NCI-H526 (cell line): Measurements from ENCODE around the gene MEN1.
"Not testable (repeated sequence)": the region's sequence is repeated elsewhere in the genome, so short reads cannot be mapped to it uniquely, and the experiment has no call there.

Experiments used
- DNase-seq, 2 experiments: peaks; one replicate each; lab custom pipeline; 2025; lab: John Stamatoyannopoulos, UW

MEN1 gene

DNA sequence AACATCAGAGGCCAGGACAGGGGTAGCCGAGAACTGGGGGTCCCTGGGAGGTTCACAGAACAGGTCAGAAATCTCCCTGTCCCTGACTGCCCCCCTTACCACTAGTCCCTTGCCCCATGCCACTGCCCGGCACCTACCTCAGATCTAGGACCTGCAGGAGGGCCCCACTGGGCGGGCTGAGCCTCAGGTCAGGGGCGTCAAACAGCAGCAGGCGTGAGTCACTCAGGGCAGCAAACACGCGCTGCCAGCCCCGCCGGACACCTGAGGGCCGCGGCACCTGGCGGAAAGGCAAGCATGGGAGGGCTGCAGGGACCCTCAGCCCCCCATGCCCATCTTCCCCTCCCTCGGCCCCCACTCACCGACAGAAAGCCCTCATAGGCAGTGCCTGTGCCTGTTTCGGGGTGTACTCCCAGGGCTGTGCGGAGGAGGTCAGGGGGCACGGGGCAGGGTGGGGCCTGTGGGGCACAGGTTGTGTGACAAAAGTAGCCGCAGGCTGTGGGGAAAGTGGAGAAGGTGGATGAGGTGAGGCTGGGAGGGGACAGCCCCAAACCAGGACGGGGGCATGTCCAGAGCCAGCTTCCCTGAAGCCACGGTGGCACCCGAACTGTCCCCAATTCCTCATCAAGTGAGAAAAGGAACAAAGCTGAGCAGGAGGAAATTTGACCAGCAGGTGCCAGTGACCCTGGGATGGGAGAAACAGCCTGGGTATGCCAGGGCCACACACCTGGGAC is 22.3 kb upstream of the MEN1 start:
- no peak for DNase-seq

DNA sequence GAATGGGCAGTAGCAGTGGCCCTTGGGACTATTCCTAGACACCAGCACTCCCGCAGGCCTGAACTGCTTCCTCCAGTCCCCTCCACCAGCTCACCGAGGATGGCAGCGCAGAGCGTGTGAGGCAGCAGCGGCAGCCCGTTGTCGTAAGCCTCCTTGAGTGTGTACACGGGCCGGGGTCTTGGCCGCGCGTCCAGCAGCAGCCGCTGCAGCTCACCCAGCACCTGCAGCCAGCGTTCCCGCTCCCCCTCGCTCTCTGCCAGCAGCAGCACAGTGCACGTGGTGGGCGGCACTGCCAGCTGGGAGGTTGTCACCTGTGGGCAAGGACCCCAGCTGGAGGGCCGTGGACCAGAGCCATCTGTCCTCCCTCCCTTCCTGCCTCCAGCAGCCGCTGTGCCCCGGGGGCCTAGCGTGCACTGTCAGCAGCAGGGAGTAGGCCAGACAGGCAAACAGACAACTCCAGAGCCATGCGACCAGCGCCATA is 21.1 kb upstream of the MEN1 start:
- DNase-seq: no peak

DNA sequence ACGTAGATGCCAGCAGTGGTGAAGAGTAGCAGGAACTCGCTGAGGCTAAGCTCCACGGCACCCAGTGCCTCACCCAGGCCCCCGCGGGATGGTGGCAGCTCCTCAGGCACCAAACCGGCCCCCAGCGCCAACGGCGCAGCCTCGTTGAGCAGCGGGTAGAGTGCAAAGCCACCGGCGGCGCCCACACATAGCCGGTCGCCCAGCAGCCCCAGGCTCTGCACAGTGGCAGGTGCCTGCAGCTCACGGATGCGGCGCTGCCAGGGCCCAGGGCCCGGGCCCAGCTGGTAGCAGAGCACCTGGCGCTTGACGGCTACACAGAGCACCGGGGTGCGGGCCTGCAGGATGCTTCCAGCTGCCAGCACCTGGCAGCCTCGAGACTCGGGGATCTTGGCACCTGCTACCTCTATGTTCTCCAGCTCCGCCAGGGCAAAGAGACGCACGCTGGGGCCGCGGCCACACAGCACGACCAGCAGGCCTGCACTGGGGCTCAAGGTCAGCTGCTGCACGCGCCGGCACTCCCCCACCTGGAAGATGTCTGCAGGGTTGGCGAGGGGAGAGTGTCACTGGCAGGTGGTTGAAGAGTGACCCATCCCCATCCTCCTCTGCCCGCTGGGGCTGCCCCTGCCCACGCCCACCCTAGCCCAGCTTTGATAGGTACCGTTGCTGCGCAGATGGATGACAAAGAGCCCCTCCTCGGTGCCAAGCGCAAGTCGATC is 19.3 kb upstream of the MEN1 start:
- DNase-seq: no peak

DNA sequence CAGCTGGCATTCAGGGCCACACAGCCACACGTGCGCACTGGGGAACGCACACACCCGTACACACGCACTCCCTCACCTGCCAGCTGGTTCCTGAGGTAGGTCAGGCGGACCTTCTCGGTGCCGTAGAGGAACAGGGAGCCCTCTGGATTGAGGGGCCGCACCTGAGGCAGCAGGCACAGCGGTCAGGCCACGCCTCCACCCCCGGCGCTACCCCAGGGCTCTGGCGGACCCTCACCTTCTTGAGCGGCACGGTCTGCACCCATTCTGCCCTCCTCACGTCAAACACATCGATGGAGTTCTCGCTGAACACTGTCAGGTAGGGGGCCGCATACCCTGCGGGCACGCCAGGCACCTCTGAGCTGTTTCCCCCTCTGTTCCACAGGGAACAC is 17.1 kb upstream of the MEN1 start:
- no peak for DNase-seq

DNA sequence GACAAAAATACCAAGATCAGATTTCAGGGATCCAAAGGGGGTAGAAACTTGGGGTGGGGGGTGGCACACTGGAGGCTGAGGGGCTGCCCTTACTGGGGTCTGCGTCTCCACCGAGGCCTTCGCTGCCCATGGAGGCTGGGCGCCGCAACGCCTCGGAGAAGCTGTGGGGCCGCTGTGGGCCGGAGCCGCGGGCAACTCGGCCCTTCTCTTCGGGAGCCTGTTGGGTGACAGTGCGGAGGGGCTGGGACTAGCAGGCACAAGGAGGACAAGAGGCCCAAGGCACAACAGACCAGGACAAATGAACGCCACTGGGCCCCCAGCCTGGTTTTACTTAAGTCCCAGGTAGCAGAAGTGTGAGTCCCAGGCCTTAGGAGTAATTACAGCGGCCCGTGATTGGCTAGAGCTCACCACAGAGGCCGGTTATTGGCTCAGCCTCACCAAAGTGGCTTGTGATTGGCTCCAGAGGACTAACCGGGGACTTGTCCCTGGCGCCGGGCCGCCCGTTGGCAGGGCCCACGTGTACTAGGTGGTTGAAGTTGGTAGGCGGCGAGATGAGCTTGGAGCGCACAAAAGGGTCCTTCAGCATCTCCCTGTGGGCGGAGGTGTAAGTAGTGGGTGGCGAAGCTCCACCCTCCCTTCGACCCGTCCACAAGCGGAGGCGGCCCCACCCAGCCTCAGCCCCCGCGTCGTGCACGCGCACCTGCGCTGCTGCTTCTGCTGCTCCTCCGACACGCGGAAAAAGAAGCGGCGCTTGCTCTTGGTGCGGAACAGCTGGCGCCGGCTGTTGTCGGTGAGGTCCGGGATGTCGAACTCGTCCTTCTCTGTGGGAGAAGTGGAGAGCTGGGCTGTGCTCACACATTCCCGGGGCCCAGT is 16.5 kb upstream of the MEN1 start:
- DNase-seq: no peak

DNA sequence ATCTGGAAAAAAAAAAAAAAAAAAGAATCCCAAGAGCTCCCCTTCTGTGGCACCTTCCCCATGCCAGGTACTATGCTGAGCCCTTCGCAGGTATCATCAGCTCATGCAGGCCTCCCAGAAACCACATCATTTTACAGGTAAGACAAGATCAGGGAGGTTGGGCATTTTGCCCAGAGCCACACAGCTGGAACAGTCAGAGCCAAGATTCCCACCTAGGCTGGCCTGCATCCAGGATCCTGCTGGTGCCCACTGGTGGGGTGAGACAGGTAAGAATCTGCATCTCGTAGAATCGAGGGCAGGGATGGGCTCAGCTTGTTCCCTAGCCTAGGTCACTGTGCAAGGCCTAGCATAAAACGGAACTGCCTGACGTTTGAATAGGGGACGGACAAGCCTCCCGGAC is 15.7 kb upstream of the MEN1 start:
- no peak for DNase-seq

DNA sequence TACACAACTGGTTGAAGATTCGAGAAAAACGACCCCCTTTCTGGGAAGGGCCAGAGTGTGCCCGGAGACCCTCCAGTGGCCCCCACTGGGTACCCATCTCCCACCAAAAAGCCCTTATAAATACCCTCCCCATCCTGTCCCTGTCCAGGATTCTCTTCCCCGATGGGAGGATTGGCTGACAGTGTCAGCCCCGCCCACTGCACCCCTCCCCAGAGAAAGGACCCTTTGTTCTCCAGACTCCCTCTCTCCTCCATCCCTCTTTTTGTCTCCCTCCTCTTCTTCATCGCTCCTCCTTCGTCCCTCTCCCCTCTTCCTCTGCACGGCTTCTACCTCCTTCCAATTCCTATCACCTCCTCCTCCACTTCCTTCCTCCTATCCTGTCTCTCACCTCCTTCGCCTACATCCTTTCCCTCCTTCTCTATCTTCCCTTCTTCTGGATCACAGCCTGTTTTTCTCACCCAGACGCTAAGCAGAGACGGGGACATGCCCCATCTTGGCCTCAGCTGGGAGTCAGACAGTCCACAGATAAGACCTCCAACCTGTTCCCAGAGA is 13.3 kb upstream of the MEN1 start:
- no peak for DNase-seq

DNA sequence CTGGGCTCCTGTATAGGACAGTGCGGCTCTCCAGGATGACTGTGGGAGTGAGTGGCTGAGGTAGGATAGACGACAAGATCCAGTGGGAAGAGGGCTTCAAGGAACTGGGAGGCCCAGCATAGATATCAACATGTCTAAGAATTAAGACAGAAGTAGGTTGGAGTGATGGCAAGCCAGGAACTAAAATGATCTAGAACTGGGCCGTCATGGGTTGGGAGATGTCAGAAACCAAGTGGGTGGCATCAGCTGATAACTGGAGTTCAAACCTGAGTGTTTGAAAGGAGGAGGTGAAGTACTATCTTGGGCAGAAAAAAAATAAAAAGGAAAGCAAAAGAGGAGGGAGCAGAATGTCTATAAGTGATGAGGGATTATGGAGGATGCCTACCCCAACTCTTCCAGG is 7.1 kb upstream of the MEN1 start:
- DNase-seq: no peak

DNA sequence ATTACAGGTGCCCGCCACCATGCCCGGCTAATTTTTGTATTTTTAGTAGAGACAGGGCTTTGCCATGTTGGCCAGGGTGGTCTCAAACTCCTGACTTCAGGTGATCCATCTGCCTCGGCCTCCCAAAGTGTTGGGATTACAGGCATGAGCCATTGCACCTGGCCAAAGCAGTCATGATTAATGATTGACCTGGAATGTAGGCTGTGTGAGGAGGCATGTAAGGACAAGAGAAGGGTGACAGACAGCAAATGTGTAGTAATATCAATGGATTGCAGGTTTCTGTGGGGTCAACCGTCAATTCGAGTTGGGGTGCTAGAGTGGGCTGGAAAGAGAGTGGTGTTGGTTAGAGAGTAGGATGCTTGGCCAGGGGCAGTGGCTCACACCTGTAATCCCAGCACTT is 5.1 kb upstream of the MEN1 start:
- not testable (repeated sequence) for DNase-seq

DNA sequence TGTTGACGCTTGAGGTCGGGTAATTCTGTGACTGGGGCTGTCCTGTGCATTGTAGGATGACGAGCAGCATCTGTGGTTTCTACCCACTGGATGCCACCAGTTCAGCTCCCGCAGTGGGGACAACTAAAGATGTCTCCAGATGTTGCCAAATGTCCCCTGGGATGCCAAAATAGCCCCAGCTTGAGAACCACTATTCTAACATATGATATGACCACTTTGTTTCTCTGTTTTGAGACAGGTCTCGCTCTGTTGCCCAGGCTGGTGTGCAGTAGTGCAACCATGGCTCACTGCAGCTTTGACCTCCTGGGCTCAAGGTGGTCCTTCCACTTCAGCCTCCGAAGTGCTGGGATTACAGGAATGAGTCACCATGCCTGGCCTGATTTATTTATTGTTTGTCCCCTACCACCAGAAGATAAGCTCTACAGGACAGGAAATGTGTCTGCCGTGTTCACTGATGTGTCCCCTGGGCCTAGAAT is 4.4 kb upstream of the MEN1 start:
- DNase-seq: no peak

DNA sequence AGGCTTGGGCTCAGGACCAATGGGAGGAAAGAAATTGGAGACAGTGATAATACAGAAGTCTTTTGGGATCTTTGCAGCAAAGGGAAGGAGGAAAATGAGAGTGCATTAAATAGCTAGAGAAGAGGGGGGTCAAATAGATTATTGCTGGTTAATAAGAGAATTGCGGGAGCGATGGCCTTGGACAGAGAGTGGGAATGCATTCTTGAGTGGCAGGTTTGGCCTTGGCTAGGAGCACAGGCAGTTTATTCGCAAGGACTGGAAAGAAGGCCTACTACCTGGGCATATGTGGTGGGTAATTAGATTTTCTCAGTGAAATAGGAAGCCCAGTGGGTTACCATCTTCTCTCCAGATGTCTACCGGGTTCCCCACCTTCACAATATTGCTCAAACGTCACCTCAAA is 3.5 kb upstream of the MEN1 start:
- no peak for DNase-seq

DNA sequence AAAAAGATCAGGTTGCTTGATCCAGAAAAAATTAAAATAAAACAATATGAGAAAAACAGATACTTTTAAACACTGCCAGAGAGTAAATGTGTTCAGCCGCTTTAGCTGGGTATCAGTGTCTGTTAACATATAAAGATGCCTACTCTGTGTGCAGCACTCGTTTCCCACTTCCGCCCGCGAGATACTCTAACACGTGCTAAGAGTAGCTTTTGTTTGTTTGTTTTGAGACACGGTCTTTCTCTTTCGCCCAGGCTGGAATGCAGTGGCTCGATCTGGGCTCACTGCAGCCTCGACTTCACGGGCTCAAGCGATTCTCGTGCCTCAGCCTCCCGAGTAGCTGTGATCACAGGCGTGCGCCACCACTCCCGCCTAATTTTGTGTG is 531 bp upstream of the MEN1 start:
- DNase-seq: peak; percentile 81 to 87

DNA sequence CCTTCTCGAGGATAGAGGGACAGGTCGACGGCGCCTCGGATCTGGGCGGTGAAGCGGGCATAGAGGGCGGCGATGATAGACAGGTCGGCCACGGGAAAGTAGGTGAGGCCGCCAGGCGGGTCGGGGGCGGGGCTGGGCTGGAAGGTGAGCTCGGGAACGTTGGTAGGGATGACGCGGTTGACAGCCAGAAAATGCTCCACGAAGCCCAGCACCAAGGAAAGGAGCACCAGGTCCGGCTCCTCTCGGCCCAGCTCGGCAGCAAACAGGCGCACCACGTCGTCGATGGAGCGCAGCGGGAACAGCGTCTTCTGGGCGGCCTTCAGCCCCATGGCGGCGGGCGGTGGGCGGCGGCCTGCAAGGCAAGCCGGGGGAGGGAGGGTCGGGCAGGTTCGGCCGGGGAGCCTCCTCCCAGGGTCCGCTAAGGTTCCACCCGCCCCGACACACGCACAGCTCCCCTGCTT is 540 bp downstream of the MEN1 start:
- peak; percentile 44 to 79 for DNase-seq

DNA sequence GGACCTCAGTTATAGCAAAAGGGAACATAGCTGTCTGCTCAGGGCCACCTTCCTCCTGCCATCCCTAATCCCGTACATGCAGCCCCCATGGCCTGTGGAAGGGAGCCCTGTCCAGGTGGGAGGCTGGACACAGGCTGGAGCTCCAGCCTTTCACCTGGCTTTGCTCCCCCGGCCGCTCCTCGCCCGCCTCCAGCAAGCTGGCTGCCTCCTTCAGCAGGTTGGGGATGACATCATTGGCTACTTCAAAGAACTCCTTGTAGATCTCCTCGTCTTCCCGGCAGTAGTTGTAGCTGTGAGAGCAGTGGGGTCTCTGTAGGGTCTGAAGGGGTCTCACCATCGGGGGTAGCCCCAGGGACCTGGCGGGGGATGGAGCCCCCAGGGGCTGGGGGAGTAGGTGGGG is 4.9 kb downstream of the MEN1 start:
- DNase-seq: no peak

DNA sequence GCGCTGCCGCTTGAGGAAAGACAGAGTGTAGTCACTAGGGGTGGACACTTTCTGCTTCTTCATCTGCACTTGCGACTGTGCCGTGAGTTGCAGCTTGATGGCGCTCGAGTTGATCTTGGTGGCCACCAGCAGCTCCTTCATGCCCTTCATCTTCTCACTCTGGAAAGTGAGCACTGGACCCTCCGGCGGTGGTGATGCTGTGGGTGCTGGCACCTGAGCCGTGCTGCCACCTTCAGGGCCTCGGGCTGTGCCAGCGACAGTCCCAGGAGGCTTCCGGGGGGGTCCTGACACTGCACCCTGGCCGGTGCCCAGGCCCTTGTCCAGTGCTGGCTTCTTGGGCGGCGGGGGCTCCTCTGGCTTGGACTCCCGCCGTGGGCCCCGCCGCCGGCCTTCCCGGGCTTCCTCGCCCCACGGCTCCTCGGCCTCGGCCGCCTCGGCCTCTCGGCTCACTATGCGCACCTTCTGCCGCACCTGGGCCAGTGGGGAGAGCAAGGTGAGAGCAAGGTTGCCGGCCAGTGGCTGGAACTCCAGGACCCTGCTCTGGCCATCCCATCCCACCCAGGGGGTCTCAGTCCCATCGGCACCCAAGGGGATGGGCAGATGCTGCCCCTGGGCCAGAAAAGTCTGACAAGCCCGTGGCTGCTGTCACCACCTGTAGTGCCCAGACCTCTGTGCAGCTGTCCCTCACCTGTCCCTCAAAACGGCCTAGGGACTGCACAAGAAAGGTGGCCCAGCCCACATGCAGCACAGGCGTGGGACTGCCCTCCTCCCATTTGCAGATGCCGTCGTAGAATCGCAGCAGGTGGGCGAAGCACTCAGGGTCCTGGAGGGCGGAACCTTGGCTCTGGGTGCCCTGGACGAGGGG is 5.8 kb downstream of the MEN1 start:
- DNase-seq: peak in 1 of 2 experiments; percentile 53

DNA sequence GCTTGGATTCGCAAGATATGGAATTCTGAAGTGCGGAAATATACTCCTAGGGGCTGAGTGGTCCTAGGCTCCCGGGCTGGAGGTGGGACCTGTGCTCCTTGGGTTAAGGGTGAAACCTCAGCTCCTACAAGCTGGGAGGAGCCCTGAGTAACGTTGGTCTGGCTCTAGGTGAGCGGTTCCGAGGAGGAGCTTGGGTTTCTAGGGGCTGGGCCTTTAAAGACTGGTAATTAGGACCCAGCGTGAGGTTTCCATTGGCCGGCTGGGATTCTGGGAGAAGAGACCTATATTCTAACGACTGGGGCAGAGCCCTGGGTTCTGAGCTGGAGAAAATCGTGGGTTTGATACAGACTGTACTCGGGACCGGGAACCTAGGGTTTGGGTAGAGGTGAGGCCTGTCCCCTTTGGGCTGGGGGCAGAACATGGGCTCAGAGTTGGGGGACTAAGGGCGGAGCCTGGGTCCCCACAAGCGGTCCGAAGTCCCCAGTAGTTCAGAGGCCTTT is 6.5 kb downstream of the MEN1 start:
- peak in 1 of 2 experiments; percentile 65 for DNase-seq

DNA sequence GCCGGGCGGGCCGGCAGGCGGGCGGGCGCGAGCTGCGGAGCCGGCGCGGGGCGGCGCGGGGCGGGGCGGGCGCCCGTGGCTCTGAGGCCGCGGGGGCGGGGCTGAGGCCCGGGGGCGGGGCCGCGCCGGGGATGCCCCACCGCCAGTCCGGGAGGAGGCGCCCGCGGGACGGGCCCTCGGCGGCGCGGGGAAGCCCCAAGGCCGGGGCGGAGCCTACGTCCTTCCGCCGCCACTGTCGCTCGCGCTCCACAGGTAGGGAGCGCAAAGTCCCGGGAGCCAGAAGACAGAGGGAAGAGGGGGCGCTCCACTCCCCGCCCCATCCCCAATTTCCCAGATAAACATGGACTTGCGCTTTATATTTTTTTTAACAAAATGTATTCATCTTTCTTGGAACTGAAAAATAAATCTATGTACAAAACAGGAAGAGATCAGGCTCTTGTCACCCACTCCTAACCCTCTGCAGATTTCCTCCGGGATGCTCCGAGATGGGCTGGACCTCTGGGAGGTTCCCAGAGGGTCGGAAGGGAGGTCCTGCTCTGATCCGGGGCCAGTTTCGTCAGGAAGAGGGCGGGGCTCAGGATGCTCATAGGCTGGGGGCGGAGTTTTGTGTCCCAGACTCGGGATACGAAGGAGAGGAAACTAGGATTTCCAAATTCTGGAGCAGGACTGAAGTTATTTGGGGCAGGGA is 7.0 kb downstream of the MEN1 start, which contains the start of gene MAP4K2:
Gene MAP4K2, minus strand, starts transcription at position 57 of the 688 bp plus-strand sequence. CDS start 65 bp downstream, outside the sequence.
- DNase-seq: peak; percentile 72 to 96

DNA sequence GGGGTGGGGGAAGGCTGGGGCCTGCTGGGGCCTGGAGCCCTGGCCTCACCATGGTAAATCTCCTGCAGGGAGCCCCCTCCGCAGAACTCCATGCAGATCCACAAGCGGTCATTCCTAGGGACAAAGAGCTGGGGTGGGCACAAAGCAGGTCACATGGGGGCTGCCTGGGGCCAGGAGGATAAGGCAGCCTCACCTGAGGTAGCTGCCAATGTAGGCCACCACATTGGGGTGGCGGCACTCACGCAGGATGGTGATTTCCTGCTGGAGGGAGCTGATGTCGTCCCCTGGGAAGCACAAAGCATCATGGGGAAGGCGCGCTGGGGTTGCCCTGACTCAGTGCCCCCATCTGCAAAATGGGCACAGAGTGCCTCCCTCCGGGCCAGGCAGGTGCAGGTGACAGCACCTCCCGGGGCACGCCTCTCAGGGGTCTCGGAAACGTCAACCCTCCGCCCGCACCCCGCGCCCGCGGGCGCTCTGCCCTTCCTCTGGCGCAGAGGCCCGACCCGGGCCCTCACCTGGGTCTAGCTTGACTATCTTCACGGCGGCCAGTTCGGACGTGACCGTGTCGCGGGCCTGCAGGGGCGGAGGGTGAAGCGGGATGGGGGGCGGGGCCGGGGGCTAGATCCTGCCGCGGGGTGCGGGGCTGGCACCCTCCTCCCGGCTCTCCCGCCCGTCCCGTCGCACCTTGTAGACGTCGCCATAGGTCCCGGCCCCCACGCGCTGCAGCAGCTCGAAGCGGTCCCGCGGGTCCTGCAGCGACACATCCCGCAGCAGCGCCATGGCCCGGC is 7.8 kb downstream of the MEN1 start:
- no peak for DNase-seq
